ENCODE results near the gene SPIN3. TPM values are rescaled to one million over a fixed set of nuclear protein-coding genes. Genes with fewer than 3 reads are reported as not detected.

SPIN3 gene
- total RNA-seq, 2 experiments from 2014 or later, result 6.8 to 8.8 TPM

DNA sequence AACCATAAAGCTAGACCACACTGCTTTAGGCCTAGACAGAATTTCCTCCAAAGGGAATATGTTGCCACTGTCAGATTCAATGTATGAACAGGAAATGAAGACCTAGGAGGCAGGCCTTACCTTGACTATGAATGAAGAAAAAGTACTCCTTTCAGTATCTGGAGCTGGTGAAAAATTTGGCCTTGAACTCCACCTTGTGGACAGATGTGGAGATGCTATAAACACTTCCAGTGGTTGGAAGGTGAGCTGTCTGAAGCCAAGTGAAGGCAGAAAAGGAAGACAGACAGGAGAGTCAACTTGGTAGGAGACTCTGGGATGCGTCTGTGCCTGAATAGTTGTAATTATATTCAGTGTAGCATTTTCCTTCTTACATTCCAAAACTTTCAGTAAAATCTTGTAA is 17.2 kb downstream of the SPIN3 start:
- H3K27ac ChIP-seq (ENCODE audit: low read depth in 1 of 2, low read length in 2 of 2), result no peak overlapping the region
- no peaks in the 10 kb centered on the region for H3K4me1 ChIP-seq (ENCODE audit: insufficient read depth, low read length)
- no peaks in the 10 kb centered on the region for H3K27me3 ChIP-seq (ENCODE audit: control insufficient read depth in 1 of 2, insufficient read depth in 2 of 2, low read length in 2 of 2)
- POLR2A ChIA-PET, result interaction anchor here (0.6 to 1.7 kb wide), 5 partner anchors 17 to 175 kb away, joined by 3 to 7 read pairs (median 4); partner anchors contain the start of gene SPIN3
- Mint-ChIP-seq H3K27ac (peak overlapping the region; percentile 8), H3K4me1 (ENCODE audit: low read depth) (peaks cover 5% of the 10 kb centered on the region), H3K27me3 (no peaks in the 10 kb centered on the region), H3K36me3 (ENCODE audit: low read depth) (peaks cover 50% of the 10 kb centered on the region), H3K9me3 (no peaks in the 10 kb centered on the region), H3K4me3 (no peak overlapping the region)
- peak; percentile 89 for ATAC-seq (ENCODE audit: poor library complexity)
- intact Hi-C loops (cut with DNase I, micrococcal nuclease), result loop anchor here (1.0 to 5.0 kb wide), 4 partner anchors 139 to 697 kb away; no protein-coding TSS in a partner anchor
- H3K9me3 ChIP-seq (ENCODE audit: control insufficient read depth in 1 of 2, insufficient read depth in 1 of 2, low read length in 2 of 2), result no peaks in the 10 kb centered on the region
- H3K36me3 ChIP-seq (ENCODE audit: insufficient read depth, low read length), result peaks cover 9% of the 10 kb centered on the region
- TF ChIP-seq, protein P1, sequence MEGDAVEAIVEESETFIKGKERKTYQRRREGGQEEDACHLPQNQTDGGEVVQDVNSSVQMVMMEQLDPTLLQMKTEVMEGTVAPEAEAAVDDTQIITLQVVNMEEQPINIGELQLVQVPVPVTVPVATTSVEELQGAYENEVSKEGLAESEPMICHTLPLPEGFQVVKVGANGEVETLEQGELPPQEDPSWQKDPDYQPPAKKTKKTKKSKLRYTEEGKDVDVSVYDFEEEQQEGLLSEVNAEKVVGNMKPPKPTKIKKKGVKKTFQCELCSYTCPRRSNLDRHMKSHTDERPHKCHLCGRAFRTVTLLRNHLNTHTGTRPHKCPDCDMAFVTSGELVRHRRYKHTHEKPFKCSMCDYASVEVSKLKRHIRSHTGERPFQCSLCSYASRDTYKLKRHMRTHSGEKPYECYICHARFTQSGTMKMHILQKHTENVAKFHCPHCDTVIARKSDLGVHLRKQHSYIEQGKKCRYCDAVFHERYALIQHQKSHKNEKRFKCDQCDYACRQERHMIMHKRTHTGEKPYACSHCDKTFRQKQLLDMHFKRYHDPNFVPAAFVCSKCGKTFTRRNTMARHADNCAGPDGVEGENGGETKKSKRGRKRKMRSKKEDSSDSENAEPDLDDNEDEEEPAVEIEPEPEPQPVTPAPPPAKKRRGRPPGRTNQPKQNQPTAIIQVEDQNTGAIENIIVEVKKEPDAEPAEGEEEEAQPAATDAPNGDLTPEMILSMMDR (IDR thresholded peaks at IDR 0.05), result peak; percentile 52
- H3K4me3 ChIP-seq (ENCODE audit: low read length), result no peak overlapping the region
- DNase-seq, result peak in 12 of 14 experiments; percentile 2 to 71 (median 30)
- CTCF ChIA-PET, result interaction anchor here (0.6 to 2.0 kb wide), 13 partner anchors 11 to 696 kb away, joined by 3 to 9 read pairs (median 5); no protein-coding TSS in a partner anchor

DNA sequence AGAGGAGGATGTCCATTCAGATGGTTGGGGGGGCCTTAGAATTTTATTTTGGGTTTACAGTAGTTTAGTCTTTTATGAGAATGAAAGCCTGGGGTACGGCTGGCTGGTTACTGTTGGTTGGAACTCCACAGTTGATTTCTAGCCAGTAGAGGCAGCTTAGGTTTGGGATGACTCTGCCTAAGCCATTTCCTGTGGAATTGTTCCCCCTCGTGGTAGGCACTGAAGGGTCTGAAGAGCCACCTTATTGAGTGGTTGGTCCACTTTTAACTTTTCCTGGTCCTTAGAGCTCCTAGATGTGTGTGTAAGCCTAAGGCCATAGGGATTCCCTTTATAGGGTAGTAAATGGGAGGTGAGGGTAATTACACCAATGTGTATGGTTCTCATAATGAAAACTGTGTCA is 19.7 kb downstream of the SPIN3 start:
- TF ChIP-seq, protein P1 (IDR thresholded peaks at IDR 0.05), result no peak
- no peak for ATAC-seq (ENCODE audit: poor library complexity)
- Histone ChIP-seq H3K27ac (ENCODE audit: low read depth in 1 of 2, low read length in 2 of 2) (no peak overlapping the region), H3K4me1 (ENCODE audit: insufficient read depth, low read length) (no peaks in the 10 kb centered on the region), H3K27me3 (ENCODE audit: control insufficient read depth in 1 of 2, insufficient read depth in 2 of 2, low read length in 2 of 2) (no peaks in the 10 kb centered on the region), H3K9me3 (ENCODE audit: control insufficient read depth in 1 of 2, insufficient read depth in 1 of 2, low read length in 2 of 2) (no peaks in the 10 kb centered on the region), H3K36me3 (ENCODE audit: insufficient read depth, low read length) (peaks cover 9% of the 10 kb centered on the region), H3K4me3 (ENCODE audit: low read length) (no peak overlapping the region)
- no peaks in the 10 kb centered on the region for H3K9me3 Mint-ChIP-seq
- CTCF ChIA-PET, result no interaction called here
- intact Hi-C loops (cut with DNase I, micrococcal nuclease), result loop anchor here in 1 of 2 experiments (5.0 kb wide), 1 partner anchor 142 kb away; no protein-coding TSS in a partner anchor
- POLR2A ChIA-PET, result no interaction called here
- DNase-seq, result no peak
- no peak overlapping the region for H3K4me3 Mint-ChIP-seq
- H3K36me3 Mint-ChIP-seq (ENCODE audit: low read depth), result peaks cover 43% of the 10 kb centered on the region
- no peak overlapping the region for H3K27ac Mint-ChIP-seq
- H3K27me3 Mint-ChIP-seq, result no peaks in the 10 kb centered on the region
- peaks cover 5% of the 10 kb centered on the region for H3K4me1 Mint-ChIP-seq (ENCODE audit: low read depth)

DNA sequence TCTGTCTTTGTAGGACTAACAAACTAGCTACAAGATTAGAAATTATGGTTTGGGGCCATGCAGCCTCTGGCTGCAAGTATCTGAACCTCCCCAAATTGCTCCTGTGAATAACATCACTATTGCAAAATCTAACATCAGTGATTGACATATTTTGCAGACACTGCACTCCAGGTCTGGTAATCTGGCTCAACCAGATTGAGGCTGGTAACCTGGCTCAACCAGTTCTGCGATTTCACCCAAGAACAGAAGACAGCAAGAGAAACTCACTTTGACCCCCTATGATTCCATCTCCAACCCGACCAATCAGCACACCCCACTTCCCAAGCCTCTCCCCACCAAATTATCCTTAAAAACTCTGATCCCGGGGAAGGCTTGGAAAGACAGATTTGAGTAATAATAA is 20.9 kb downstream of the SPIN3 start:
- H3K4me3 ChIP-seq (ENCODE audit: low read length), result no peak overlapping the region
- peaks cover 5% of the 10 kb centered on the region for H3K4me1 Mint-ChIP-seq (ENCODE audit: low read depth)
- CTCF ChIA-PET, result no interaction called here
- DNase-seq, result no peak
- H3K4me1 ChIP-seq (ENCODE audit: insufficient read depth, low read length), result no peaks in the 10 kb centered on the region
- no peak overlapping the region for H3K27ac Mint-ChIP-seq
- ATAC-seq (ENCODE audit: poor library complexity), result no peak
- H3K9me3 ChIP-seq (ENCODE audit: control insufficient read depth in 1 of 2, insufficient read depth in 1 of 2, low read length in 2 of 2), result no peaks in the 10 kb centered on the region
- peaks cover 9% of the 10 kb centered on the region for H3K36me3 ChIP-seq (ENCODE audit: insufficient read depth, low read length)
- no peak overlapping the region for H3K4me3 Mint-ChIP-seq
- no peaks in the 10 kb centered on the region for H3K27me3 ChIP-seq (ENCODE audit: control insufficient read depth in 1 of 2, insufficient read depth in 2 of 2, low read length in 2 of 2)
- H3K27ac ChIP-seq (ENCODE audit: low read depth in 1 of 2, low read length in 2 of 2), result no peak overlapping the region
- H3K36me3 Mint-ChIP-seq (ENCODE audit: low read depth), result peaks cover 33% of the 10 kb centered on the region
- intact Hi-C loops (cut with DNase I, micrococcal nuclease), result no loop called here
- TF ChIP-seq, protein P1 (IDR thresholded peaks at IDR 0.05), result no peak
- POLR2A ChIA-PET, result no interaction called here
- H3K27me3 Mint-ChIP-seq, result no peaks in the 10 kb centered on the region
- H3K9me3 Mint-ChIP-seq, result no peaks in the 10 kb centered on the region

Data from CD4-positive, alpha-beta T cell (primary cell).